H7 (cell line): ENCODE measurements around the gene PCNX2. TPM values are rescaled to one million over a fixed set of nuclear protein-coding genes. Genes with fewer than 3 reads are reported as not detected.
"Not testable (repeated sequence)": the region's sequence is repeated elsewhere in the genome, so short reads cannot be mapped to it uniquely, and the experiment has no call there.

Experiments
- DNase-seq: peaks from one replicate; pipeline ENCODE4 v3.0.0; 2012
- H3K27me3 ChIP-seq: 2 replicates; pipeline ENCODE4 v1.6.0; 2011; ENCODE audit warnings: mild to moderate bottlenecking, low read length; ENCODE audit not compliant: control insufficient read depth, insufficient read depth
- H3K36me3 ChIP-seq: replicated peaks from 2 replicates; pipeline ENCODE4 v1.5.1; 2011; ENCODE audit warnings: low read length; ENCODE audit not compliant: control insufficient read depth, insufficient read depth
- H3K4me3 ChIP-seq: 2 replicates; pipeline ENCODE4 v1.5.1; 2011; ENCODE audit warnings: low read depth, mild to moderate bottlenecking, control low read depth, low read length, moderate library complexity; ENCODE audit not compliant: insufficient read depth
- total RNA-seq: library from RNA; depleted of rRNA; stranded (reverse); fragments of >200 nt; shearing (Covaris generic); gene quantifications from 2 replicates; pipeline ENCODE4 v1.2.3, GENCODE V29; 2014

PCNX2 gene
- total RNA-seq, 1 experiment from 2014 or later, result 43.8 TPM

DNA sequence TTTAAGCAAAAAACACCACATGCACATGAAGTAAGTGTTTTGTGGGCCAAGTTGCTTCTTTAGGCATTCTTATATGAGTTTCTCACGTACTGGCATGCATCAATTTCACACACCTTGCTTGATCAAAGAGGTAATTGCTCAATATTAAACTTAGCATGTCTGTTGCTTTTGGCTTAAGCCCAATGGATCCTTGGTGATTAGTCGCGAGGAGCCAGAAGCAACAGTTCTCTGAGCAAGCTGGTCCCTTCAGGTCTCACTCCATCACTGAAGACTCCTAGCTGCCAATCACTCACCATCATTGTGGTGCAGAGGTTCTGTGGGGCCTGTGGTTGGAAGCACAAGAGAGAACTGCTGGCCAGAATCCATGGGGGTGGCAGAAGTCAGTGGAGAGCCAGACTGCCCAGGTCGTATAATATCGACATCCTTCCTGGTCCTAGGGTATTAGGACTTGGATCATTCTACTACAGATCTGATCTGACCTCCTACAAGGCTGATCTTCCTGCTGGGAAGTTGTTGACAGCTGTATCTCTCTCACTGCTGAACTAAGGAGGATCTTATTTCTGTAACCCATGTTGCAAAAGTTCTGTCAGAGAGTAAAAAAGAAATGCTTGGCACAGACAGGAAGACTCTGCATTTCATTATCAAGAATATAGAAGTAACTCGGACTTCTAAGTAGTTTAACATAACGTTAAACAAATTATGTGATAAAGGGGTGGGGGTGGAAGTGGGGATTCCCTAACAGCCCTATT, 204.6 kb downstream of the PCNX2 start:
- peaks cover 16% of the 10 kb centered on the region for H3K36me3 ChIP-seq
- H3K4me3 ChIP-seq, result no peak overlapping the region
- DNase-seq, result no peak
- no peaks in the 10 kb centered on the region for H3K27me3 ChIP-seq

DNA sequence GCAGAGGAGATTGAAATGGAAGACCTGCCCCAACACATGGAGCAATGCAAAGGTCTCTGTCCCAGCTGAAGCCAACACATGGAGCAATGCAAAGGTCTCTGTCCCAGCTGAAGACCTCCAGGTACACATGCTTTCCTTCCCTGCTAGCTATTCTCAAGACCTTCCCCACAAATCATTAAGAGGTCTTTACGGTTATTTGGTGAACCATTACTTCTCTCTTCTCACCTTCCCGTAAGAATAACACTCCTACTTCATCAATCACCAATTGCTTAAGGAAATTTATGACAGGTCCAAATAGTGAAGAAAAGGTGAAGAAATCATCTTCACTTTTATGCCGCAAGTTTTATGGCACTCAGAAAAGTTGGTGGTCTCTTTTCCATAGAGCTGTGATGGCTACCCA, 206.3 kb downstream of the PCNX2 start:
- H3K27me3 ChIP-seq, result no peaks in the 10 kb centered on the region
- no peak overlapping the region for H3K4me3 ChIP-seq
- no peak for DNase-seq
- peaks cover 17% of the 10 kb centered on the region for H3K36me3 ChIP-seq

DNA sequence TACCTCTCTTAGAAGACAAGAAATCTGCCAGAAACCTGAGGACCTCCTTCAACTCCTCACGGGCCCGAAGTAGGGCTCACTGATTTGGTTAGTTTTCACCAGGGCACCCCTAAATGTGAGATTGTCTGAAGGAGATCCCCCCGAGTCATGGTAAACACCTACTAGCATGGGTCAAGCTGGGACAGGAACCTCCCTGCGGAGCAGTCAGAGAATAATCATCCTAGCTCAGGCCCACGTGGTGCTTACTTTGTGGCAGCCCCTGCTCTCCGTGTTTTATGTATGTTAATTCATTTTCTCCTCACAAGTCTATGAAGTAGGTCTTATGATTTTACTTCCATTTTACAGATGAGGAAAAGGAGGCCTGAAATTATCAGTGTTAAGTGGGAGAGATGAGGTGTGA, 206.9 kb downstream of the PCNX2 start:
- no peak for DNase-seq
- peaks cover 19% of the 10 kb centered on the region for H3K36me3 ChIP-seq
- no peak overlapping the region for H3K4me3 ChIP-seq
- H3K27me3 ChIP-seq, result no peaks in the 10 kb centered on the region

DNA sequence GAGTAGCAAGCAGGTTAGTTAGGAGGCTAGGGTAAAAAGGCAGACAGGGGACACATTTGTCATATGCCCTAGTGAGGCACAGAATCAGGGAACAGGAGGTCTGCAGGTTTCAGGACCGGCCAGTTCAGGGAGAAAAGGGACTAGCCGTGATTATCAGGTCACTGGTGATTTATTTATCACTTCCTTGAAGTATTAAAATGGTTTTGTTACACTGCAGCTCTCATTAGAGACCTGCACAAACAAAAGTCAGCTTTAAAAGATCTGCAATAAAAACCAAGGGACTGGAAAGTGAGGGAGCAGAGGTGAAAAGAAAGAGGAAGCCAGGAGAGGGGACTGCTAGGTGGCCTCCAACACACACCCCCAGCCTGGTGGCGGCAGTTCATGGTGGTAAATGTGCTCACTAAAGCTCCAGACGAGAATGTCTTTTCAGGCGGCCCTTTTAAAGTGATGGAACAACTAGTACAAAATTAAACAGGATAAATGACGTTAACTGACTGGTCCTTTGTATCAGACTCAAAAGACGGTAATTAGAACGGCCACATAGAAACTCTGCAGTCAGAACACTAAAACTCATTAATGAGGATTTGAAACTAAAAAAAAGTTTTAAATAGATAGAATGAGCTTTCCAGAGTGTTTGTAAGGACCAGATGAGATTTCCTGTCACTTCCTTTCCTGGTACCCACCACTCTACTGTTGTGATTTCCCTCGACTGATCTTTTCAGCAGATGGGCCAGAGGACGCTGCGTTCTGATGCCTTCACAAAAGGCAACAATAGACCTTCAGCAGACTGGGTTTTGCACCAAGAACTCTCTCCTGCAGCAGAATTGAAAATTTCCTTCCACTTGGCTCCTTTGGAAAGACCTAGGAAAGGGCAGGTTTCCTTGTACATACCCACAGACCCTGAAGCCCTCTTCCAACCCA, 208.3 kb downstream of the PCNX2 start:
- Histone ChIP-seq H3K4me3 (no peak overlapping the region), H3K36me3 (peaks cover 18% of the 10 kb centered on the region), H3K27me3 (no peaks in the 10 kb centered on the region)
- no peak for DNase-seq

DNA sequence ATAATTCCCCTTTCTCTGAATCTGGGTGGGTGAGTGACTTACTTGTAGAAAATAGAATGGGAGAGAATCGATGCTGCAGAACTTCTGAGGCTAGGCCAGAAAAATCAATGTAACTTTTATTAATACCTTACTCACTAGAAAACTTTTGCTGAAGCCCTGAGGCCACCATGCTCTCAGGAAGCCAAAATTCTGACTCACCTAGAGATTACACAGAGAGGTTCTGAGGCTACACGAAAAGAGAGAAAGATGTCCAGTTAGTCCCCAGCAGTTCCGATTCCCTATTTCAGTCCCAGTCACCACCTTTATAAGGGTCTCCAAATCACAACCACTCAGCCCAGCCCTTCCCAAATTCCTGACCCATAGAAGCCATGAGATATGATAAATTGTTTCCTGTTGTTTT, 210.0 kb downstream of the PCNX2 start:
- no peak for DNase-seq
- Histone ChIP-seq H3K4me3 (no peak overlapping the region), H3K27me3 (no peaks in the 10 kb centered on the region), H3K36me3 (peaks cover 19% of the 10 kb centered on the region)

DNA sequence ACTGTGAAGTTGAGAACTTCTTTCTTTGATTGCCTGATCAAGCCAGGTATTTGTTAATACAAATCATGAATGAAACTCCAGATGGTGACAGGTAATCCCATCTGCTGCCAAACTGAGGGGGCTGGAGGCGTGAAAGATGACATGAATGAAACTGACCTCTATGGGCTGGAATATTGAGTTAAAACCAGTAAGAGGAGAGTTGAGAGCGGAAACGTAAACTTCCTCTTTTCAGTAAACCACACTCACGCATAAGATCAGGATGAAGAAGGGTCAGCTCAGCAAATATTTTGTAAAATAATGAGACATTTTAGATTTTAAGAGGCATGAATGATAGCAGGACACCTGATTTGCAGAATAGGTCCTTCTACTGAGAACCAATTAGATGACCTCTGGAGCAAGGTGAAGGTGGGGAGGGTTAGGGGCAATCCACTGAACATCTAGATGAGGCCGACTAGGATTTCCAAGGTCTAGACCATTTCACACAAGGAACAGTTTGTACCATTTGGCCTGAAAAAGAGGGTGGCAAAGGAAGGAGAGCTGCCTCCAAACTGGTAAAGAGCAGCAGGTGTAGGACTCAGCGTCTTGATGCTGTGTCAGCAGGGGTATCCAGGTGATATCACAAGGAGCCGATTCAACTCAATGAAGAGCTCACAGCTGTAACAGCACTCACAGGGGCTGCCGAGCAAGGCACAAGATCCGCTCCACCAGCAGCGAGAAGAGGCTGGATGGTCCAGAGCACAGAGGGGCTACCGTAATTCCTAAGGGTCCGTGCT, 212.6 kb downstream of the PCNX2 start:
- no peaks in the 10 kb centered on the region for H3K27me3 ChIP-seq
- no peak for DNase-seq
- H3K36me3 ChIP-seq, result peaks cover 15% of the 10 kb centered on the region
- H3K4me3 ChIP-seq, result no peak overlapping the region

DNA sequence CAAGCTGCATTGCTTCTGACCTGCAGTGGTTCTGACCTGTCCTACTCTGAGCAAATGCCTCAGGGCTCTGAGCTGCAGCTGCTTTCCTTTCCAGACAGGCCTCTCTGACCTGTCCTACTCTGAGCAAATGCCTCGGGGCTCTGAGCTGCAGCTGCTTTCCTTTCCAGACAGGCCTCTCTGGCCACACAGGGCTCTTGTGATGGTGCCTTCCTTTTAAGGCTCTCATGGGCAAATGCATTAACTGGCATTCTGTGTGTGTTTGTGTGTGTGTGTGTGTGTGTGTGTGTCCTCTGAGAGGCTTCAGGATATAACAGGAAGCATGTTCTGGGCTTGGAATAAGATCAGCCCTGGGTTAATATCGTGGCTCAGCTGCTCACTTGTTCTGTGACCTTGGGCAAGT, 213.8 kb downstream of the PCNX2 start:
- no peak overlapping the region for H3K4me3 ChIP-seq
- peaks cover 12% of the 10 kb centered on the region for H3K36me3 ChIP-seq
- no peak for DNase-seq
- H3K27me3 ChIP-seq, result no peaks in the 10 kb centered on the region

DNA sequence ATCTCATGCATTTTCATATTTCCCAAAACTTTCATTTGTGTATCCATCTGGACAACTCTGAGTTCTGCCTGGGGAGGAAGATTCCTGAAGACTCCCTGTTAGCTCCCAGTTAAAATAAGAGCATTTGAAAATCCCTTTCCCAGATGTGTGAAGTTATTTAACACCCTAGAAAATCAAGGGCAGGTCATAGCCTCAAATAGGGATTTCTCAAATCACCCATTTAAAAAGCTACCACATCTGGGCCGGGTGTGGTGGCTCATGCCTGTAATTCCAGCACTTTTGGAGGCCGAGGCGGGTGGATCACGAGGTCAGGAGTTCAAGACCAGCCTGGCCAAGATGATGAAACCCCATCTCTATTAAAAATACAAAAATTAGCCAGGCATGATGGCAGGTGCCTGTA, 214.7 kb downstream of the PCNX2 start:
- not testable (repeated sequence) for H3K27me3 ChIP-seq, H3K4me3 ChIP-seq, DNase-seq
- H3K36me3 ChIP-seq, result peaks cover 10% of the 10 kb centered on the region

DNA sequence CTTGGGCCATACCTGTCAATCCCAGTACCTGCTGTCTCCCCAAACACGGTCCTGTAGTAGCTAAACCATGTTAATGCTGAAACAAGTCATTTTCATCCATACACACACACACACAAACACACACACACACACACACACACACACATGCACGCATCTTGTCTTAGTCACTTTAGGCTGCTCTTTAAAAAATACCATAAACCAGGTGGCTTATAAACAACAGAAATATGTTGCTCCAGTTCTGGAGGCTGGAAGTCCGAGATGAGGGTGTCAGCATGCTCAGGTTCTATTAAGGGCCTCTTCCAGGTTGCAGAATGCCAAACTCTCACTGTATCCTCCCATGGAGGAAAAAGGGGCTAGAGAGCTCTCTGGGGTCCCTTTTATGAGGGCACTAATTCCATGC, 215.2 kb downstream of the PCNX2 start:
- DNase-seq, result no peak
- Histone ChIP-seq H3K27me3 (no peaks in the 10 kb centered on the region), H3K4me3 (no peak overlapping the region), H3K36me3 (peaks cover 9% of the 10 kb centered on the region)

DNA sequence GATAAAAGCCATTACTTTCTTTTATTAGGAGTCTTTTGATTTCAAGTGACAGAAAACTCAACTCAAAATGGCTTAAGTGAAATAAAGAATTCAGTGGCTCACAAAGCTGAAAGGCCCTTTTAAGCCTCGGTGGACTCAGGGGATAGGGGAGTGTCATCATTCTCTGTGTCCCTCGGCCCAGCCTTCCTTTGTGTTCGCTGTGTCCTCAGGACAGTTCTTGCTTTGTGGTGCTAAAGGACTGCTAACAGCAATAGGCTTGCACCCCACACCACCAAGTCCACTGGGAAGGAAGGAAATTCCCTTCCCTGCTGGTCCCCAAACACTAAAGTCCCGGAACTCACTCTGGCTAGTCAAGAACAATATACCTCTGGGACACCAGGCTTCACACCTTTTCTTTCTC, 216.0 kb downstream of the PCNX2 start:
- Histone ChIP-seq H3K4me3 (no peak overlapping the region), H3K27me3 (no peaks in the 10 kb centered on the region)
- peak; percentile 13 for DNase-seq

DNA sequence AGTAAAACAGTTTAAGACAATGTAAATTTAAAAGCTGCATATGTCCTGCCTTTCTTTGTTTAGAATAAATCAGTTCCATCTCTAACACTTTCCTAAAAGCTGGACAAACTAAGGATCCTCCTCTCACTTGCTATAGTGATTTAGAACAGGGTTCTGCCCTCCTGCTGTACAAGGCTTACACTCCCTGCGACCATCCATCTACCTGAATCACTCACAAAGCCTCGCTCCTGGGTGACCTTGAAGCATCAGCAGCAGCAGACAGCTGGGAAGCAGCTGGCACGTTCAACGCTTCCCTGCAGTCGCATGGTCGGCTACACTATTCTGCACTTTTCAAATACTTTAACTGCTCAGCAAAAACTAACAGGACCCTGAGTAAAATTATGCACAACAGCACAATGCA, 217.1 kb downstream of the PCNX2 start:
- Histone ChIP-seq H3K4me3 (no peak overlapping the region), H3K36me3 (peaks cover 6% of the 10 kb centered on the region), H3K27me3 (no peaks in the 10 kb centered on the region)
- no peak for DNase-seq

More for the DNA sequence above, 216.0 kb downstream of the PCNX2 start:
- H3K36me3 ChIP-seq, result peaks cover 9% of the 10 kb centered on the region

DNA sequence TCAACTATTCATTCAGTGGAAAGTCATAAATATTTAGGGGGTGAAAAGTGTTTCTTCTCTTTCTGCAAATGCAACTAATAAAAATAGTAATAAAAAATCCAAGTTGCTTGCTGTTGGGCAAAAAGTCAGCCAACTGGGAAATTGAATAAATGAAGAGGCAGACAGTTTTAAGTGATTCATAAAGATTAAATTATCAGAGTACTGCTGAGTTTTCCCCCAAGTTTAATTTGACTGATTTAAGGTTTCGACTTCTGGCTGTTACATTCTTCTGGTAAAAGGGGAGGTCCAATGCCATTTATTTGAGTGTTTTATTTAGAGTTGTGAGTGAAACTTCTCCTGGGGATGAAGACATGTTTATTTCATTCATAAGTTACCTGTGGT, 219.6 kb downstream of the PCNX2 start:
- DNase-seq, result no peak
- Histone ChIP-seq H3K27me3 (no peaks in the 10 kb centered on the region), H3K4me3 (no peak overlapping the region), H3K36me3 (peaks cover 2% of the 10 kb centered on the region; the same call in 1 of the 2 replicates)

DNA sequence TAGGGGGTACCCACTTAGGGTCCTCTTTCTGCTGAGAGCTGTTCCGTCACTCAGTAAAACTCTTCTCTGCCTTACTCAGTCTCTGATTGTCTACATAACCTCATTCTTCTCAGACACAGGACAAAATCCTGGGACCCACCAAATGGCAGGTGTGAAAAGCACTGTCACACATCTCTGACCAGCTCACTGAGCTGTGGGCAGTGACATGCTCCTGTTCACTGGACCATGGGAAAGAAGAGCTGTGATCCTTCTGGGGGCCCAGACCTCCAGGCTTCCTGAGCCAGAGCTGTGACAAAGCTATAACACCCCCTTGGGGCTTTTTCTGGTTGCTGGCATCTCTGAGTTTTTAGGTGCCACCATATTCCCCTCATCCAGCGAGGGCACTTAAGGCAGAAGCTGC, 229.4 kb downstream of the PCNX2 start:
- no peak for DNase-seq

DNA sequence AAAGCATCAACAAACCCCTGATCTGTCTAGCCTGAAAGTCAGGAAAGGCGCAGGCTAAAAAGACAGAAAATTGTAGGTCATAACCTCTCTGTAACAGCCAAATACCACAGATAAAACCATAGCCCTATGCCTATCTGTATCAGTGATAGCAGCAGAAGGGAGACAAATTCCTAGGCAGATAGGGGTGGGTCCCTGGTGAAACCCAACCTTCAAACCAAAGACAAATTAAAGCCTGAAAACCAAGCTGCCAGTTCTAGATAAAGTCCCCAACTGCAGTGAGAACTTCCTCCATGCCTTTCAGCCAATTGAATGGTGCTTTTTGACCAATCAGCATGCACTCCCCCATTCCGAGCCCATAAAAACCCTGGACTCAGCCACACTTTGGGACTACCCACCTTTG, 229.8 kb downstream of the PCNX2 start:
- DNase-seq, result no peak
- Histone ChIP-seq H3K36me3 (no peaks in the 10 kb centered on the region), H3K27me3 (no peaks in the 10 kb centered on the region), H3K4me3 (no peak overlapping the region)

More for the DNA sequence above, 229.4 kb downstream of the PCNX2 start:
- no peaks in the 10 kb centered on the region for H3K27me3 ChIP-seq
- H3K36me3 ChIP-seq, result no peaks in the 10 kb centered on the region
- H3K4me3 ChIP-seq, result no peak overlapping the region
